GM18508 (cell line): ENCODE results near the gene NT5DC2.

ENCODE experiments used
- ATAC-seq: cut with Tn5 transposase; IDR thresholded peaks from one replicate; pipeline ENCODE4 v1.9.1; 2021; ENCODE audit warnings: moderate number of reproducible peaks; ENCODE audit not compliant: insufficient read depth, unreplicated experiment

The NT5DC2 gene

GRCh38 chr3:52513281-52513680, 20.4 kb downstream of the NT5DC2 start:
- ATAC-seq: no peak

GRCh38 chr3:52512727-52513126, 20.9 kb downstream of the NT5DC2 start:
- ATAC-seq: no peak

- ATAC-seq: no peak
Observed at GRCh38 chr3:52512105-52512504, 21.6 kb downstream of the NT5DC2 start.

GRCh38 chr3:52511509-52511908, 22.1 kb downstream of the NT5DC2 start:
- ATAC-seq: no peak

- no peak for ATAC-seq
Observed at GRCh38 chr3:52509753-52510328, 23.8 kb downstream of the NT5DC2 start.

- no peak for ATAC-seq
Observed at GRCh38 chr3:52507359-52507758, 26.3 kb downstream of the NT5DC2 start.

GRCh38 chr3:52506266-52506966, 27.2 kb downstream of the NT5DC2 start:
- ATAC-seq: no peak

GRCh38 chr3:52504977-52505376, 28.7 kb downstream of the NT5DC2 start:
- no peak for ATAC-seq

- ATAC-seq: no peak
Observed at GRCh38 chr3:52503788-52504424, 29.8 kb downstream of the NT5DC2 start.

- ATAC-seq: no peak
Observed at GRCh38 chr3:52502808-52503350, 30.8 kb downstream of the NT5DC2 start.

GRCh38 chr3:52502001-52502400, 31.7 kb downstream of the NT5DC2 start:
- ATAC-seq: no peak

GRCh38 chr3:52501046-52501445, 32.6 kb downstream of the NT5DC2 start:
- ATAC-seq: no peak

GRCh38 chr3:52498137-52499054, 35.3 kb downstream of the NT5DC2 start:
- no peak for ATAC-seq

- ATAC-seq: no peak
Observed at GRCh38 chr3:52495777-52496602, 37.7 kb downstream of the NT5DC2 start.

GRCh38 chr3:52494886-52495495, 38.7 kb downstream of the NT5DC2 start, which contains the start of gene STAB1:
Gene STAB1, plus strand, starts transcription at chr3:52495338. Its CDS starts 76 bp downstream, at chr3:52495414.
- ATAC-seq: no peak

GRCh38 chr3:52494445-52494844, 39.2 kb downstream of the NT5DC2 start:
- ATAC-seq: no peak

GRCh38 chr3:52493232-52494017, 40.2 kb downstream of the NT5DC2 start:
- no peak for ATAC-seq

- ATAC-seq: no peak
Observed at GRCh38 chr3:52492059-52492458, 41.6 kb downstream of the NT5DC2 start.
